Stomach (tissue), 4 donors: Measurements from ENCODE around the gene CUTC.

Source experiments
- CTCF ChIP-seq, 7 experiments: fragments of 450-650 bp in 4 of 7; fragments of 200-600 bp in 3 of 7; sonication (generic) in 3 of 7; IDR thresholded peaks; one replicate each; pipeline ENCODE4 v1.5.1; 2016 to 2019; ENCODE audit warnings: antibody characterized with exemption in 7 of 7, control low read depth in 2 of 7, mild to moderate bottlenecking in 1 of 7
- EP300 ChIP-seq: sonication (generic); formaldehyde crosslinking; IDR thresholded peaks from one replicate; pipeline ENCODE4 v1.6.1; 2017; ENCODE audit warnings: antibody characterized with exemption
- POLR2A ChIP-seq, 4 donors: fragments of 450-650 bp; IDR thresholded peaks; one replicate each; pipeline ENCODE4 v1.6.1; 2016; ENCODE audit warnings: antibody characterized with exemption in 4 of 4, control low read depth in 2 of 4, mild to moderate bottlenecking in 1 of 4, moderate library complexity in 1 of 4
- POLR2AphosphoS5 ChIP-seq, 3 donors: sonication (generic); formaldehyde crosslinking; IDR thresholded peaks; one replicate each; pipeline ENCODE4 v1.6.1; 2016; ENCODE audit warnings: antibody characterized with exemption in 3 of 3

- TF ChIP-seq POLR2AphosphoS5 (IDR thresholded peaks at IDR 0.05) (no peak), CTCF (IDR thresholded peaks at IDR 0.05) (no peak), EP300 (no peak), POLR2A (IDR thresholded peaks at IDR 0.05) (no peak)
These were observed 11.6 kb upstream of the CUTC start for GRCh38 chr10:99720387-99720786.
